OCI-LY3 (cell line): ENCODE measurements around the gene C6orf15.

Experiments used
- EZH2phosphoT487 ChIP-seq: fragments of 200-600 bp; shearing (Covaris generic); IDR thresholded peaks from 2 replicates; pipeline ENCODE4 v1.6.1; 2018; ENCODE audit warnings: antibody characterized with exemption, mixed run types, low read depth
- TF ChIP-seq, protein P1 (sequence below): fragments of 200-600, 300-600 bp; sonication (generic); IDR thresholded peaks from 2 replicates; pipeline ENCODE4 v1.5.1; 2014; ENCODE audit warnings: antibody characterized with exemption, low read length, low read depth

DNA sequence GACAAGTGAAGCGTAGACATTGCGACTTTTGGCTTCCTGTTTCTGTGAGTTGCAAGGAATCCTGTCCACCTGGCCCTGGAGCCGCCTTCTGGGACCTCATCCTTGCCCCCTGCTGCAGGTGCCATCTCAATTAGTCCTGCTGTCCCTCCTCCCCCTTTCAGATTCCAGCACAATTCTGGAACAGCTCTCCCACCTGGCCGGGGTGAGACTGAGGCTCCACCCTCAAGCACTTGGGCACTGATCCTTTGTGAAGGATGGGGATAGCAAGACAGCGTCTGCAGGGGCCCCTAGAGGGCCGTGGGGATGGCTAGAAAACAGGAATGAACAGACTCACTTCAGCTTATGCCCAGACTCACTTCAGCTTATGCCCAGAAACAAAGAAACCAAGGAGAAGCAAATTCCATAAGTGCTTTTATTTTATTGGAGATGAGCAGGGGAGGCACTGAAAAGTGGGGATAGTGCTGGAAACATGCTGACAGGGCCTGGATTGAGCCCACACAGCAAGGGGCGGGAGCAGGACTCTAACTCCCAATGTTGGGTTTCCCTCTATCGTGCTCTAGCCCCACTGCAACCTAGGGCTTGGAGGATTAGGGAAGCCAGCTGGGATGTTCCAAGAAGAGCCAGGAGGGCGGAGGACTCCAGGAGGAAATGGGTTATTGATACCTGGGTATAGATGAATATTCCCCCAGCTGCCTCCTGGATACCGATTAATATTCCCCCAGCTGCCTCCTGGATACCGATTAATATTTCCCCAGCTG is 1.4 kb downstream of the C6orf15 start:
- TF ChIP-seq EZH2phosphoT487, result no peak
- TF ChIP-seq, protein P1, sequence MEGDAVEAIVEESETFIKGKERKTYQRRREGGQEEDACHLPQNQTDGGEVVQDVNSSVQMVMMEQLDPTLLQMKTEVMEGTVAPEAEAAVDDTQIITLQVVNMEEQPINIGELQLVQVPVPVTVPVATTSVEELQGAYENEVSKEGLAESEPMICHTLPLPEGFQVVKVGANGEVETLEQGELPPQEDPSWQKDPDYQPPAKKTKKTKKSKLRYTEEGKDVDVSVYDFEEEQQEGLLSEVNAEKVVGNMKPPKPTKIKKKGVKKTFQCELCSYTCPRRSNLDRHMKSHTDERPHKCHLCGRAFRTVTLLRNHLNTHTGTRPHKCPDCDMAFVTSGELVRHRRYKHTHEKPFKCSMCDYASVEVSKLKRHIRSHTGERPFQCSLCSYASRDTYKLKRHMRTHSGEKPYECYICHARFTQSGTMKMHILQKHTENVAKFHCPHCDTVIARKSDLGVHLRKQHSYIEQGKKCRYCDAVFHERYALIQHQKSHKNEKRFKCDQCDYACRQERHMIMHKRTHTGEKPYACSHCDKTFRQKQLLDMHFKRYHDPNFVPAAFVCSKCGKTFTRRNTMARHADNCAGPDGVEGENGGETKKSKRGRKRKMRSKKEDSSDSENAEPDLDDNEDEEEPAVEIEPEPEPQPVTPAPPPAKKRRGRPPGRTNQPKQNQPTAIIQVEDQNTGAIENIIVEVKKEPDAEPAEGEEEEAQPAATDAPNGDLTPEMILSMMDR, result no peak
